ENCODE results near the gene CPNE6. TPM values are rescaled to one million over a fixed set of nuclear protein-coding genes. Genes with fewer than 3 reads are reported as not detected.

CPNE6 gene
- total RNA-seq, 6 experiments from 2014 or later: not detected

- Mint-ChIP-seq H3K4me1 (ENCODE audit: low read depth) (peaks cover 12% of the 10 kb centered on the region), H3K27me3 (ENCODE audit: insufficient read depth) (peaks cover 41% of the 10 kb centered on the region)
- no peak for DNase-seq
Measured at GRCh38 chr14:24054324-24054641, 17.1 kb upstream of the CPNE6 start.

GRCh38 chr14:24054646-24055045, 16.7 kb upstream of the CPNE6 start:
- H3K4me1 Mint-ChIP-seq (ENCODE audit: low read depth): peaks cover 12% of the 10 kb centered on the region
- no peaks in the 10 kb centered on the region for H3K9me3 Mint-ChIP-seq
- no peak overlapping the region for H3K27ac Mint-ChIP-seq
- H3K4me3 Mint-ChIP-seq: no peak overlapping the region
- peaks cover 38% of the 10 kb centered on the region for H3K27me3 Mint-ChIP-seq (ENCODE audit: insufficient read depth)
- no peak for TF ChIP-seq CTCF (IDR thresholded peaks at IDR 0.05)
- H3K36me3 Mint-ChIP-seq (ENCODE audit: low read depth): no peaks in the 10 kb centered on the region
- no peak for DNase-seq

More at GRCh38 chr14:24054324-24054641, 17.1 kb upstream of the CPNE6 start:
- no peak for TF ChIP-seq CTCF (IDR thresholded peaks at IDR 0.05)
- no peak overlapping the region for H3K4me3 Mint-ChIP-seq
- no peaks in the 10 kb centered on the region for H3K9me3 Mint-ChIP-seq
- no peak overlapping the region for H3K27ac Mint-ChIP-seq
- no peaks in the 10 kb centered on the region for H3K36me3 Mint-ChIP-seq (ENCODE audit: low read depth)

- DNase-seq: no peak
- Mint-ChIP-seq H3K27me3 (ENCODE audit: insufficient read depth) (peaks cover 35% of the 10 kb centered on the region), H3K27ac (no peak overlapping the region), H3K9me3 (no peaks in the 10 kb centered on the region), H3K4me3 (no peak overlapping the region), H3K36me3 (ENCODE audit: low read depth) (no peaks in the 10 kb centered on the region), H3K4me1 (ENCODE audit: low read depth) (peaks cover 9% of the 10 kb centered on the region)
- no peak for TF ChIP-seq CTCF (IDR thresholded peaks at IDR 0.05)
Measured at GRCh38 chr14:24055971-24056799, 15.2 kb upstream of the CPNE6 start.

GRCh38 chr14:24056800-24057184, 14.6 kb upstream of the CPNE6 start:
- H3K4me3 Mint-ChIP-seq: no peak overlapping the region
- peaks cover 7% of the 10 kb centered on the region; the same call in 1 of the 2 replicates for H3K4me1 Mint-ChIP-seq (ENCODE audit: low read depth)
- peaks cover 38% of the 10 kb centered on the region for H3K27me3 Mint-ChIP-seq (ENCODE audit: insufficient read depth)
- no peaks in the 10 kb centered on the region for H3K9me3 Mint-ChIP-seq
- H3K27ac Mint-ChIP-seq: no peak overlapping the region
- TF ChIP-seq CTCF (IDR thresholded peaks at IDR 0.05): no peak
- no peaks in the 10 kb centered on the region for H3K36me3 Mint-ChIP-seq (ENCODE audit: low read depth)
- DNase-seq: no peak

GRCh38 chr14:24057271-24057670, 14.1 kb upstream of the CPNE6 start:
- TF ChIP-seq CTCF (IDR thresholded peaks at IDR 0.05): no peak
- Mint-ChIP-seq H3K36me3 (ENCODE audit: low read depth) (no peaks in the 10 kb centered on the region), H3K4me3 (no peak overlapping the region), H3K27me3 (ENCODE audit: insufficient read depth) (peaks cover 38% of the 10 kb centered on the region), H3K9me3 (no peaks in the 10 kb centered on the region), H3K27ac (no peak overlapping the region), H3K4me1 (ENCODE audit: low read depth) (peaks cover 7% of the 10 kb centered on the region; the same call in 1 of the 2 replicates)
- DNase-seq: no peak

All from HFFc6 (cell line).